ENCODE results near the gene POLR3B. TPM values are rescaled to one million over a fixed set of nuclear protein-coding genes. Genes with fewer than 3 reads are reported as not detected.
"Not testable (repeated sequence)": the region's sequence is repeated elsewhere in the genome, so short reads cannot be mapped to it uniquely, and the experiment has no call there.

Gene POLR3B
- total RNA-seq, 1 experiment from 2014 or later: 15.3 TPM

DNA sequence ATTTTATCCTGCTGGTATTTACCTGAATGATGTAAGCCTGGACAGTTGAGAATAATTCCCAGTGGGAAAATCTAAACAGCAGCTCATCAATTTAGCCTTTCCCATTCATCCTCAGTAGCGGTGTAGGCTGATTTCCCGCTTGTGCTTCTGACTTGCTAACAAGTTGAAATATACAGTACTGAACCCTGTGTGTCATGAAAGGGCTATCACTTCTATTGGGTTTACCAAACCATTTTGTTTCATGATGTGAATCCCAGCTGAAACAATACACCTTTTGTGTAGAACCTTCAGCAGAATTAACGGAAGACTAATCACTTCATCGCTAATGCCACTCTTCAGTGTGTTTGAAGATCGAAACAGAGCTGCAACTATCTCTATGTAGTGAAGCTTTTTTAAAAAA is 88.4 kb downstream of the POLR3B start:
- no peak overlapping the region for H3K4me3 ChIP-seq
- H3K27ac ChIP-seq: no peak overlapping the region
- H3K9me3 ChIP-seq (replicated peaks): no peaks in the 10 kb centered on the region
- DNase-seq: no peak
- H3K4me1 ChIP-seq: no peaks in the 10 kb centered on the region
- H3K36me3 ChIP-seq: peaks cover 5% of the 10 kb centered on the region; the same call in 1 of the 2 replicates
- H3K27me3 ChIP-seq: no peaks in the 10 kb centered on the region

DNA sequence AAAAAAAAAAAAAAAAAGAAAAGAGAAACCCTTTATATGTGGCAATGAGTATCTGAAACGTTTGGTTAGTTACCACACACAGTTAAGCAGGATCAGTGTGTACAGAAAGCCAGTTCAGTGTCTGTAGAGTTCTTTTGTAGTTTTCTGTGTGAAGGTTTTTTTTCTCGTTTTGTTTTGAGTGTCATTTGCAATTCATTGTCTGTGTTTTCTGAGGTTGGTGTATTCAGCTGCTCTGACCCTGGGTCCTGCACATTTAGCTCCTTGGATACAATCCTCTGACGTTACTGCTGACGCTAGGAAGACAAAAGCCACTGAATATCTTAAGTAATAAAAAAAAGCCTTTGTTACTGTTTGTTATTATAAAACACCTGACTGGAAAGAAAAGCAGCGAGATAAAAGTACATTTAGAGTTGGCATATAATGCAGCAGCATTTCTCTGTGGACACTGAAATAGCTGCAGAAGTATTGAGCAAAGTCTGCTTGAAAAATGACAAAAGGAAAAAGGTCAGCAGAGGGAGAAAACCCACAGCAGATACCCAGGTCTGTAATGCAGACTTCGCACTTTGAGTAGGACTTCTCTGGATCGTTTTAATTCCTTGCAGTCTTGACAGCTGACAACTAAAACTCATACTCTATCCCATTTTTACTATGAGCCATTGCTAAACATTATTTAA is 89.0 kb downstream of the POLR3B start:
- Histone ChIP-seq H3K4me1 (no peaks in the 10 kb centered on the region), H3K4me3 (no peak overlapping the region), H3K27me3 (no peaks in the 10 kb centered on the region), H3K27ac (no peak overlapping the region), H3K36me3 (peaks cover 1% of the 10 kb centered on the region; the same call in 1 of the 2 replicates), H3K9me3 (replicated peaks) (no peaks in the 10 kb centered on the region)
- no peak for DNase-seq

DNA sequence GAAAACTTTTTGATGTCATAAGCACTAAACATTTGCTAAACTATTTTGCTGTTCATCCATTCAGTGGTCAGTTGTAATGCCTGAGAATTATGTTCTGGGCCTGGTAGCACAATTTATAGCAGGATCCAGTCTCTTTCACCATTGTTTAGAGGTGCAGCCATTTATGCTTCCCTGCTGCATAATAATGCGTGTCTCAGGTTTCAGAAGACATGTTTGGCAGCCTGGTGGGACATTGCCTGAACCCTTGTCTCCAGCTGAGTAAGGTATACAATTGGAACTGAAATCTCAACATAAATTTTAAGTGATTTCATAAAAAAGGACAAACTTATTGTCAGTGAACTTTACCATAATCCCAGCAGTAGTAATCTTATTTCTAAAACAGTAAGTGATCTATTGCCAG is 94.8 kb downstream of the POLR3B start:
- H3K36me3 ChIP-seq: peaks cover under 1% of the 10 kb centered on the region; the same call in 1 of the 2 replicates
- no peaks in the 10 kb centered on the region for H3K27me3 ChIP-seq
- no peak overlapping the region for H3K27ac ChIP-seq
- H3K4me1 ChIP-seq: no peaks in the 10 kb centered on the region
- no peak overlapping the region for H3K4me3 ChIP-seq
- no peak for DNase-seq
- H3K9me3 ChIP-seq (replicated peaks): no peaks in the 10 kb centered on the region

DNA sequence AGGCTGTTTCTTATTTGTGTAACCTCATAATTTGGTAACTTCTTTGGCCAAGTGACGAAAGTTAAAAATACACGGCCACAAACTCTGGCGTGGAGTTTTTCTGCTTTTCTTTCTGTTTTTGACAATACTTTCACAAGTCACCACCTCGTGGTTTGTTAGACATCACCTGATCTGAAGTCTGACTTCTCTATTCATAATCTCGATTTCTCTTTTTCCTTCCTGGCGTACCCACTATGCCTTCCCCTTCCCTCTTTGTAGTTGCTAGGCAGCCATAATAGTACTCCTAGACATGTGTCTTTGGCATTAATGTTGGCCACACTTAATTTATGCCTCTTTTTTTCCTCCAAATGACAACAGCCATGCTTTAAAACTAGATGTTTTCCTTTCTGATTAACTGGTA is 97.6 kb downstream of the POLR3B start:
- Histone ChIP-seq H3K36me3 (peaks cover 8% of the 10 kb centered on the region), H3K27ac (no peak overlapping the region), H3K9me3 (replicated peaks) (no peaks in the 10 kb centered on the region), H3K4me3 (no peak overlapping the region), H3K4me1 (no peaks in the 10 kb centered on the region), H3K27me3 (no peaks in the 10 kb centered on the region)
- DNase-seq: no peak

DNA sequence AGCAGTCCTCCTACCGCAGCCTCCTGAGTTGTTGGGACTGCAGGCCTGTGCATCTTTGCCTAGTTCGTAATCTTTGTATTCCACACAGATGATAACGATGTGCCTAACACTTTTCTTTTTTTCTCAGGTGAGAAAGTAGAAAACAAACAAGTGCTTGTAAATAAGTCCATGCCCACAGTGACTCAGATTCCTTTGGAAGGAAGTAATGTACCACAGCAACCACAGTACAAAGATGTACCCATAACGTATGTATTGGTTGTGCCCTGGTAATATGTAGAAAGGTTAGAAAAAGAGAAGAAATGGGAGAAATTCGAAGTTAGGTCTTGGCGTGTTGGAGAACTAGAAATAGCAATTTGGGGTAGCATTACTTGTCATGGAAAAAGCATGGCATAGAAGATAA is 101.6 kb downstream of the POLR3B start:
- no peak overlapping the region for H3K27ac ChIP-seq
- H3K27me3 ChIP-seq: no peaks in the 10 kb centered on the region
- no peak for DNase-seq
- H3K4me1 ChIP-seq: no peaks in the 10 kb centered on the region
- peaks cover 9% of the 10 kb centered on the region for H3K36me3 ChIP-seq
- no peaks in the 10 kb centered on the region for H3K9me3 ChIP-seq (replicated peaks)
- H3K4me3 ChIP-seq: no peak overlapping the region

DNA sequence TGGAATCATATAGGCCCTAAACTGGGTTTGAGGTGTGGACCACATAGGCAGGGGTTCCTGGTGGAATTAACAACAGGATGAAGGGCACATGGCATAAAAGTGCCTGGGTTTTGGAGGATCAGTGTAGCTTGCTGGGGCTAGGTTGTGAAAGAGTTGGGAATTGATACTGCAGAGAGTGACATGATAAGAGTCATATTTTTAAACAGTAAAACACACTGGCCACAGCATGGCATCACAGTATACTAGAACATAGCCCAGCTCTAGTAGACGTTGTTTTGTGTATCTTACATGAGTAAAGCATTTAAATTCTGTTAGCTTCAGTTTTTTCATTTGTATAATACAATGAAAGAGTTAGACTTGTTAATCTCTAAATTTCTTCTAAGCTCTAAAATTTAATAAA is 102.0 kb downstream of the POLR3B start:
- Histone ChIP-seq H3K4me1 (no peaks in the 10 kb centered on the region), H3K36me3 (peaks cover 9% of the 10 kb centered on the region), H3K27me3 (no peaks in the 10 kb centered on the region), H3K27ac (no peak overlapping the region), H3K4me3 (no peak overlapping the region), H3K9me3 (replicated peaks) (no peaks in the 10 kb centered on the region)
- no peak for DNase-seq

DNA sequence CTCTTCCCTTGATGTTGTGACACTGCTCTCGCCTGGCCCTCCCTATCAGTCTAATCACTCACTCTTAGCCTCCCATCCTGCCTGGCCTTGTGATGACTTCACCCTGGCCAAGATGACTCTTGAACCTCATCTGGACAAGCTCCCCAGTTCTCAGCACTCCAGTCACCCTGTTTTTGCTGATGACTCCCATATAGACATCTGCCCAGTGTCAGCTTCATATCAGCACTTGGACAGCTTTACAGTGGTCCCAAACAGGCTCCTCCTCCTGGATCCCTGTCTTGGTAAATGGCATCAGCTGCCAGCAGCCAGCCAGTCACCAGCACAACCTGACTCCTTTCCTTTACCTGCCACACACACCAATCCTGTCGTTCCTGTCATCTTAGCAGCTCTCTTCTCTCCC is 104.2 kb downstream of the POLR3B start:
- Histone ChIP-seq H3K4me3 (no peak overlapping the region), H3K27me3 (no peaks in the 10 kb centered on the region)

DNA sequence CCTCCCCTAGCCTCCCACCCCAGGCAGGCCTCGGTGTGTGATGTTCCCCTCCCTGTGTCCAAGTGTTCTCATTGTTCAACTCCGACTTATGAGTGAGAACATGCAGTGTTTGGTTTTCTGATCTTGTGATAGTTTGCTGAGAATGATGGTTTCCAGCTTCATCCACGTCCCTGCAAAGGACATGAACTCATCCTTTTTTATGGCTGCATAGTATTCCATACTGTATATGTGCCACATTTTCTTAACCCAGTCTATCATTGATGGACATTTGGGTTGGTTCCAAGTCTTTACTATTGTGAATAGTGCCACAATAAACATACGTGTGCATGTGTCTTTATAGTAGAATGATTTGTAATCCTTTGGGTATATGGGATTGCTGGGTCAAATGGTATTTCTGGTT is 108.1 kb downstream of the POLR3B start:
- H3K27me3 ChIP-seq; H3K27ac ChIP-seq; H3K9me3 ChIP-seq (replicated peaks); H3K4me3 ChIP-seq; H3K4me1 ChIP-seq; DNase-seq; H3K36me3 ChIP-seq: not testable (repeated sequence)

More for the DNA sequence above, 104.2 kb downstream of the POLR3B start:
- Histone ChIP-seq H3K27ac (no peak overlapping the region), H3K36me3 (peaks cover 9% of the 10 kb centered on the region), H3K4me1 (no peaks in the 10 kb centered on the region), H3K9me3 (replicated peaks) (0 out of 2 replicates have a peak, but pooled peaks cover 2% of the 10 kb centered on the region)
- DNase-seq: no peak

DNA sequence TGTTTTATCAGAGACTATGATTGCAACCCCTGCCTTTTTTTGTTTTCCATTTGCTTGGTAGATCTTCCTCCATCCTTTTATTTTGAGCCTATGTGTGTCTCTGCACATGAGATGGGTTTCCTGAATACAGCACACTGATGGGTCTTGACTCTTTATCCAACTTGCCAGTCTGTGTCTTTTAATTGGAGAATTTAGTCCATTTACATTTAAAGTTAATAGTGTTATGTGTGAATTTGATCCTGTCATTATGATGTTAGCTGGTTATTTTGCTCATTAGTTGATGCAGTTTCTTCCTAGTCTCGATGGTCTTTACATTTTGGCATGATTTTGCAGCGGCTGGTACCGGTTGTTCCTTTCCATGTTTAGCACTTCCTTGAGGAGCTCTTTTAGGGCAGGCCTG is 118.1 kb downstream of the POLR3B start:
- H3K4me1 ChIP-seq; H3K4me3 ChIP-seq; H3K27ac ChIP-seq; DNase-seq; H3K9me3 ChIP-seq (replicated peaks); H3K36me3 ChIP-seq; H3K27me3 ChIP-seq: not testable (repeated sequence)

DNA sequence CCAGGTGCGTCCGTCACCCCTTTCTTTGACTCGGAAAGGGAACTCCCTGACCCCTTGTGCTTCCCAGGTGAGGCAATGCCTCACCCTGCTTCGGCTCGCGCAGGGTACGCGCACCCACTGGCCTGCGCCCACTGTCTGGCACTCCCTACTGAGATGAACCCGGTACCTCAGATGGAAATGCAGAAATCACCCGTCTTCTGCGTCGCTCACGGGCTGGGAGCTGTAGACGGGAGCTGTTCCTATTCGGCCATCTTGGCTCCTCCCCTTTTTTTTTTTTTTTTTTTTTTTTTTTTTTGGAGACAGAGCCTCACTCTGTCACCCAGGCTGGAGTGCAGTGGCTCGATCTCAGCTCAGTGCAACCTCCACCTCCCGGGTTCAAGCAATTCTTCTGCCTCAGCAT is 120.1 kb downstream of the POLR3B start:
- not testable (repeated sequence) for H3K4me3 ChIP-seq; H3K27ac ChIP-seq; H3K4me1 ChIP-seq; H3K9me3 ChIP-seq (replicated peaks); DNase-seq; H3K27me3 ChIP-seq; H3K36me3 ChIP-seq

DNA sequence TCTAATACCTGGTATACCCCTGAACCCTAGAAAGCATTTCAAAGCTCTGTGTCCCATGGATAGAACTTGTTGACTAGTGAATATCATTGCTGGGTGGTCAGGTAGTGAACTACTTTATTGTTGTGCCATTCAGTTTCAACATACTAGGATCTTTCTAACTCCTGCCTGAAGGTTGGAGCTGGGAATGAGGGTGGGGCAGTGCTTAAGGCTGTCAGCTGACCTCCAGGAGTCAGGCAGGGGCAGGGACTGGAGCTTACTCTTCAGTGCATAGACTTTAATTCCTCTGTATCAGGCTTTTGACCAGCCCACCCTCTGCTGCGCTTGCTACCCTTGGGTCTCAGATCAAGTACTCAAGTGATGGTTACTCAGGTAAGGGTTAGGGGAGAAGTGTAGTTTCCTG is 122.7 kb downstream of the POLR3B start:
- Histone ChIP-seq H3K27ac (no peak overlapping the region), H3K27me3 (no peaks in the 10 kb centered on the region), H3K4me1 (no peaks in the 10 kb centered on the region), H3K36me3 (no peaks in the 10 kb centered on the region; the same call in 1 of the 2 replicates), H3K9me3 (replicated peaks) (no peaks in the 10 kb centered on the region), H3K4me3 (no peak overlapping the region)
- DNase-seq: no peak

DNA sequence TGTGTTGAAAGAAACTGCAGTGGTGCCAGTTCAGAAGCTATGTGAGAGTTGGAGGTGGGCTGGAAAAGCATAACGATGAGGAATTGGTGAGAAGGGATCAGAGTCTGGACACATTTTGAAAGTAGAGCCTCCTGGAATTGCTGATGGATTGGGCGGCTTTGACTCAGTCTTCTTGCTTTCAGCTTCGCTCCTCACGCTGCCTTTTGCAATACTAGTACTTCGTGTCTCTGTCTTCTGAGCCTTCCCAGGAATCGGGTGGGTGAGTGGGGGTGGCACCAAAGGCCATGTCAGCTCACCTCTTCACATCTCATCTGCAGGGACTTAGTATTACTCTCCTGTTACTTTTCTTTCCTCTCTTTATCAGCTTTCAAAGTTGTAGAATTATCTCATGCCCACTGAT is 123.7 kb downstream of the POLR3B start:
- no peaks in the 10 kb centered on the region for H3K27me3 ChIP-seq
- no peaks in the 10 kb centered on the region for H3K4me1 ChIP-seq
- DNase-seq: no peak
- H3K9me3 ChIP-seq (replicated peaks): no peaks in the 10 kb centered on the region
- H3K4me3 ChIP-seq: no peak overlapping the region
- no peak overlapping the region for H3K27ac ChIP-seq
- no peaks in the 10 kb centered on the region; the same call in 1 of the 2 replicates for H3K36me3 ChIP-seq

DNA sequence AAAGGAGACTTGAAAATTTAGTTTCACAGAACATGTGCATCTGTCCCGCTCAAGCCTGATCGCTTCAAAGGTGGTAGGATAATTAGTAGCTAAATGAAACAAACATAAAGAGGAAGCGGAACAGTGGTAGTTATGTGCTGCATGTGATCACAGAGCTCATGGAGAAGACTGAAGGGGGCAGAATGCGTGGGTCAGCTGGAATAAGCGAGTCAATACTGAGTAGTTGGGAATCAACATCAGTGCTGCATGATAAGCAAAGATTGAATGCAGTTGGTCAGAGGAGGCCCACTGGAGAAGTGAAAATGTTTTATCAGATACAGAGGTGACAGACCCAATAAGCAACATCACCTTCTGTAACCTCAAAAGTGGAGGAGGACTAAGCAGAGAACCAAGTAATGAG is 130.1 kb downstream of the POLR3B start:
- no peak overlapping the region for H3K4me3 ChIP-seq
- H3K36me3 ChIP-seq: no peaks in the 10 kb centered on the region
- no peaks in the 10 kb centered on the region for H3K27me3 ChIP-seq
- no peak for DNase-seq
- H3K9me3 ChIP-seq (replicated peaks): no peaks in the 10 kb centered on the region
- H3K27ac ChIP-seq: no peak overlapping the region
- H3K4me1 ChIP-seq: no peaks in the 10 kb centered on the region

DNA sequence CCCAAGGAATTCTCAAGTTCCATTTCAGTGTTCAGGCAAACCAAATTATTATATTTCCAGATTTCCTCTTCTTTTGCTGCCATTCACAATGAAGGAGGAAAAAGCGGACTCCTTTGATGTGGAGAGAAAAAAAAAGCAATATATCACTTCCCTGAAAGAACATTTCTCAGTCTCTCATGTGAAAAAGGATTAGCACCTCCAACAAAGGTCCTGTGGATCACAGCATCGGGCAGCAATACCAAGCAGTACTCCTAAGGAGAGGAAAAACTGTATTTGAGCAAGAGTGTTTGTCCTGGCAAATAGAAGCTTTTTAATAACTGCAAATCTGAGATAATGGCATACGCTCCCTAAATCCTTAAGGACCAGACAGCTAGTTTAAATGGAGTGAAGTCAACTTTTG is 131.3 kb downstream of the POLR3B start:
- Histone ChIP-seq H3K27me3 (no peaks in the 10 kb centered on the region), H3K4me1 (peaks cover 2% of the 10 kb centered on the region; the same call in 1 of the 2 replicates), H3K9me3 (replicated peaks) (no peaks in the 10 kb centered on the region), H3K36me3 (no peaks in the 10 kb centered on the region), H3K4me3 (no peak overlapping the region), H3K27ac (no peak overlapping the region)
- DNase-seq: no peak

DNA sequence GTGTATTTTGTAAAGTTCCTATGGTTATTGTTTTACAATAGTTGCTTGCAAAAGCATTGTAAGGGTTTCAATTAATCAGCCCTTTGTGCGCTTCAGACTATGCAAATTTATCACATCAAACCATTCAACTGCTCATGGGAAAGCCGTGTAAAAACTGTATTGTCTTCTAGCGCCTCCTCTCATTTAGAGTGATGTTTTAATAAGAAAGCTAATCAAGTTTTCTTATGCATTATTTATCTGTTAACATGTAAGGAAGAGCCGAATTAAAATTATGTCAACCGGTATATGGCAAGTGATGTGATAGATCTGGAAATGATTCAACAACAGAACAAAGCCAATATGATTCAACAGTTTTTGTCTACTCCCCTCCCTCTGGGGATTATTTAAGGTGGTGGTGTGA is 132.7 kb downstream of the POLR3B start:
- Histone ChIP-seq H3K36me3 (no peaks in the 10 kb centered on the region), H3K27ac (no peak overlapping the region), H3K4me3 (no peak overlapping the region), H3K4me1 (peaks cover 2% of the 10 kb centered on the region; the same call in 1 of the 2 replicates), H3K9me3 (replicated peaks) (no peaks in the 10 kb centered on the region), H3K27me3 (no peaks in the 10 kb centered on the region)
- no peak for DNase-seq

DNA sequence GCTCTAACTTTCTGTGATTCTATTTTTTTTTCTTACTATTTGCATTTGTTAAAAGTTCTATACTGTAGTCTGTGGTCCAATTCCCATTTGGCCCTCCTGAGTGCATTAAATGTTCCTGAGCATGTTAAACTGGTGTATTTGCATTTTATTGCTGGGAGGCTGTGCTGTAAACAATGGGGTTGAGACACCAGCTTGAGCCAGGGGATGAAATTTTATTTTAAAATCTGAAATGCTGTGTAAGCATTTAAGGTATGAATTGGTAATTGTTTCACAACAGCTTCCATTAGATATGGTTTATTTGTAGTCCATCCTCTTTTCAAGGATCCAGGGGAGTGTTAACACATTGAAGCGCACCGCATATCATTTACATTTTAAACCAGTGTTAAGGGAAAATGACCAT is 135.3 kb downstream of the POLR3B start:
- no peak for DNase-seq
- peak overlapping the region; percentile 25; the same call in 1 of the 2 replicates for H3K27ac ChIP-seq
- H3K4me1 ChIP-seq: peaks cover 2% of the 10 kb centered on the region; the same call in 1 of the 2 replicates
- no peak overlapping the region for H3K4me3 ChIP-seq
- no peaks in the 10 kb centered on the region for H3K27me3 ChIP-seq
- H3K36me3 ChIP-seq: no peaks in the 10 kb centered on the region; the same call in 1 of the 2 replicates
- no peaks in the 10 kb centered on the region for H3K9me3 ChIP-seq (replicated peaks)

All from SJCRH30 (cell line).